ENCODE results near the gene HNRNPM.
A peak's percentile ranks its signal among the peaks of the same experiment; 100 is the strongest.
"Not testable (repeated sequence)": the region's sequence is repeated elsewhere in the genome, so short reads cannot be mapped to it uniquely, and the experiment has no call there.

Gene HNRNPM

GRCh38 chr19:8444677-8445487 lies at the start of gene HNRNPM:
HNRNPM (plus strand) TSS chr19:8444975; CDS start chr19:8444999, 24 bp downstream.
- peak; percentile 94 to 95 for DNase-seq (ENCODE audit: low read depth in 2 of 2)

GRCh38 chr19:8395621-8396082 lies 49.1 kb upstream of the HNRNPM start:
- DNase-seq (ENCODE audit: low read depth in 2 of 2) = no peak

DNA sequence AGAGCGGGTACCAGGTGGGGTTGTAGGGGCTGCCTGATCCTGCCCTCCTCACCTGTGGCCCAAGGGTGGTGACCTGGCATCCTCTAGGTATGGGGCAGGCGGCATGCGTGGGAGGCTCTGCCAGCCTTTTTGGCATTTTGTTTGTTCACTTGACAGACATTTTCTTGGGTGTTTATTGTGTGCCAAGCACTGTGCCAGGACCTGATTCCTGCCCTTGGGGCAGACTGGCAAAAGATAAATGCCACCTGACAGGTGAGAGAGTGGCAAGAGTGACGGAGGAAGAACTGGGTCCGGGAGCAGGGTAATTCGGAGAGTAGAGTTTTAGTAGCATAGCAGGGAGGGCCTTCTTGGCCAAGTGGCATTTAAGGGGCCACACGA lies 48.6 kb upstream of the HNRNPM start:
- no peak for DNase-seq (ENCODE audit: low read depth in 2 of 2)

- DNase-seq (ENCODE audit: low read depth in 2 of 2) = peak in 1 of 2 experiments; percentile 7
Measured at GRCh38 chr19:8396563-8397203, 48.1 kb upstream of the HNRNPM start.

DNA sequence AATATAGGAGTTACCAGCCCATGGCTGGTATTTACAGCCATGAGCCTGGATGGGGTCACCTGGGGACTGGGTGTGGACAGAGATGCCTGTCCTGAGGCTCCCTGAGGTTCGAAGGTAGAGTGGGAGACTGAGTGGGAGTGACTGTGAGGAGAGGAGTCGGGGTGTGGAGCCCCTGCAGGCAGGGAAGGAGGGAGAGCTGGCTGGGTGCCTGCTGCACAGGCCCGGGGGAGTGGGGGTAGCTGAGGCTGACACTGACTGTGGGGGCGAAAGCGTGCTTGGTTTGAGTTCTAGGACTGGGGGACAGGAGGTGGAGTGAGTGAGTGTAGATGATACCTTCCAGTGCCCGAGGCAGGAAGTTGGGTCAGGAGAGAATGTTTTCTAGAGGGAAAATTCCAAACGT lies 47.5 kb upstream of the HNRNPM start:
- DNase-seq (ENCODE audit: low read depth in 2 of 2) = no peak

DNA sequence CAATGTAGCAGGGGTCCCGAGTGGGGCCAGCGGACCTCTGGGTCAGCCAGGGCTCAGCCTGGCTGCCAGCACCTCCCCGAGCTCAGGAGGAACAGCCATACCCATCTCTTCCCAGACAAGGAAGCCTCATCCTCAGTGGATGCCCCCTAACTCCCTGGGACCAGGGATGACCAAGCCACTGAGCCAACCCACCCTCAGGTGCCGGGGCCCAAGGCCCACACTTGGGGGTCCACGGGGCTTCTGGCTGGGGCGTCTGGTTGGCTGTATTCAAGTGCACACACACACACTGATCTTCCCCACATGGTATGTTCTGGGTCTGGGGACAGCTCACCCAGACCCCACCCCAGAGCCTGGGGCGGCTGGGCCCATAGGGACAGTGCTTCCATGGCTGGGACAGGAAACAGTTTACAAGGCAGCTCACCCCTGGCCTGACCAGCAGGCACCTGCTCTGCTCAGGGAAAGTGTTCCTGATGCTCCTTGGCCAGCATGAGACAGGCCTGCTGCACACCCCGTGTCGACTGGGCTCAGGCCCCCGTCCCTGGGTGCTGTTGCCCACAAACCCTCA lies 46.9 kb upstream of the HNRNPM start:
- DNase-seq (ENCODE audit: low read depth in 2 of 2) = no peak

- no peak for DNase-seq (ENCODE audit: low read depth in 2 of 2)
Measured at GRCh38 chr19:8398311-8398771, 46.4 kb upstream of the HNRNPM start.

DNA sequence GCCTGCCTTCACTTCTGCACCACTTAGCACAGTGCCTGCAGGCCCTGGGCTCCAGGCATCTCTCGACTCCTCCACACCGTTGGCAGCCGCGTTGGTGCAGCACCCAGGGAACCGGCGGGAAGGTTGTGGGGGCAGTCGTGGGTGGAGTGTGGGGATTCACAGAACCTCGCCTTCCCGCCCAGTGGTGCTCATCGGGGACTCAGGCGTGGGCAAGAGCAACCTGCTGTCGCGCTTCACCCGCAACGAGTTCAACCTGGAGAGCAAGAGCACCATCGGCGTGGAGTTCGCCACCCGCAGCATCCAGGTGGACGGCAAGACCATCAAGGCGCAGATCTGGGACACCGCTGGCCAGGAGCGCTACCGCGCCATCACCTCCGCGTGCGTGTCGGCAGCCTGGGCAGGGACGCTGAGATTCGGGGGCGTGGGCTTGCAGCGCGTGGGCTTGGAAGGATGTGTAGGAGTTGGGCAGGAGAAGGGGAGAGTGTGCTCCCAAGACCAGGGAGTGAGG lies 45.0 kb upstream of the HNRNPM start:
- no peak for DNase-seq (ENCODE audit: low read depth in 2 of 2)

GRCh38 chr19:8401981-8402411 lies 42.8 kb upstream of the HNRNPM start:
- DNase-seq (ENCODE audit: low read depth in 2 of 2) = no peak

DNA sequence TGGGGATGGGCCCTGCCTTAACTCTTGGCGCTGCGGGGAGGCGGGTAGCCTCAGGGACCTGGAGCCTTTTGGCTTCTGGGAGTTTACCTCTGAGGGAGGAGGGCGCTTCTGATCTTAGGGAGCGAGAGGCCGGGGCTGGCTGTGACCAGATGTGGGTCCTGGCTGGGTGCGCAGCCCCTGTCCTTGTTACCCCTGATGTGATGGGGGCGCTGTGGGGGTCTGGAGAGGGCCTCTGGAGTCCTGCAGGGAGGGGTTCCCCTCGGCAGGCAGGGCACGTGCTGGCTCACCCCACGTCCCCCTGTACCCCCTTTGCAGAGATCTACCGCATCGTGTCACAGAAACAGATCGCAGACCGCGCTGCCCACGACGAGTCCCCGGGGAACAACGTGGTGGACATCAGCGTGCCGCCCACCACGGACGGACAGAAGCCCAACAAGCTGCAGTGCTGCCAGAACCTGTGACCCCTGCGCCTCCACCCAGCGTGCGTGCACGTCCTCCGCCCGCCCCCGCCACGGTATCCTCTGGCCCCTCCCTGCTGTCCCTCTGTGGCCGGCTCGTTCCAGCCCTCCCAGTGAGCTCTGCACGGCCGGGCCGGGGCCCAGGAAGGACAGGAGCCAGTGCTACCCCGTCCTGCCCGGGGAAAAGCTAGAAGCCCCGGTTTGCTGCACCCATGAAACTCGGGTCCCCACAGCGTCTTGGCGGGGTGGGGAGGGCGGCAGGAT lies 41.5 kb upstream of the HNRNPM start:
- no peak for DNase-seq (ENCODE audit: low read depth in 2 of 2)

DNA sequence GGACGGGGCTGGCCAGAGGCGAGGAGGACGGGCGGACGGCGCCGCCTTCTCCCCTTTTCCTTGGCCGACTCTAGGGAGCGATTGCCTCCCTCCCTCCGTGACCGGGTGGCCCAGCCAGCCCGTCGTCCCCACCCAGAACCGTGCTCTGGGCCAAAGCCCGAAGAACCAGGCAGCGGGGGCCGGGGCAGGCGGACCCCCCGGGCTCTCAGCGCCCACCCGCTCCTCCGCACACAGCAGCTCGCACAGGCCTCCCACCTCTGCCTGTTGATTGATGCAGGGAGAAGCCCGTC lies 41.0 kb upstream of the HNRNPM start:
- DNase-seq (ENCODE audit: low read depth in 2 of 2) = no peak

- no peak for DNase-seq (ENCODE audit: low read depth in 2 of 2)
Measured at GRCh38 chr19:8404391-8405151, 40.2 kb upstream of the HNRNPM start.

GRCh38 chr19:8410718-8411117 lies 34.1 kb upstream of the HNRNPM start:
- DNase-seq (ENCODE audit: low read depth in 2 of 2) = not testable (repeated sequence)

- DNase-seq (ENCODE audit: low read depth in 2 of 2) = peak; percentile 90 to 91
Measured at GRCh38 chr19:8412783-8413628, 31.8 kb upstream of the HNRNPM start, which contains the start of gene MARCHF2. MARCHF2 (plus strand) TSS chr19:8413305; CDS start chr19:8421841, 8,536 bp downstream.

DNA sequence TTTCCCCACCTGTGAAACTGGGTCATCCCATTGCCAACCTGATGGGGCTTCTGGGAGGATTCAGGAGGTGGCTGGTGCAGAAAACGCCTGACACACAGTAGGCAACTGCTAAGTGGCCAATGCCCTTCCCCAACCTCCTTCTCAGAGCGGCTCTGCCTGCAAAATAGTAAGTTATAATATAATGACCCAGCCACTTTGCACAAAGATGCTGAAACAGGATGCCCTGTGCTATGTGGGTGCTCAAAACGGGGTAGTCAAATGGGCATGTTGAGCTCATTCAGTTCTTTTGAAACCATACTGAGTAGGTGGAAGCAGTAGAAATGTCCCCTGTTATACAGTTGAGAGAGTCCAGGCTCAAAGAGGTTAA lies 31.2 kb upstream of the HNRNPM start:
- DNase-seq (ENCODE audit: low read depth in 2 of 2) = no peak

- no peak for DNase-seq (ENCODE audit: low read depth in 2 of 2)
Measured at GRCh38 chr19:8416796-8417195, 28.0 kb upstream of the HNRNPM start.

GRCh38 chr19:8421484-8422461 lies 23.0 kb upstream of the HNRNPM start:
- no peak for DNase-seq (ENCODE audit: low read depth in 2 of 2)

GRCh38 chr19:8423817-8424223 lies 21.0 kb upstream of the HNRNPM start:
- peak; percentile 79 to 84 for DNase-seq (ENCODE audit: low read depth in 2 of 2)

GRCh38 chr19:8425331-8425730 lies 19.4 kb upstream of the HNRNPM start:
- DNase-seq (ENCODE audit: low read depth in 2 of 2) = not testable (repeated sequence)

All from fibroblast of skin of left quadriceps (primary cell).